Measurements from ENCODE around the gene YES1.
A peak's percentile ranks its signal among the peaks of the same experiment; 100 is the strongest.

YES1 gene

GRCh38 chr18:811892-812375, at the start of gene YES1:
YES1 (minus strand) TSS chr18:812242; CDS start chr18:756827, 55,415 bp downstream.
- DNase-seq = peak; percentile 74

GRCh38 chr18:857986-858385, 45.9 kb upstream of the YES1 start:
- DNase-seq = no peak

GRCh38 chr18:853471-853870, 41.4 kb upstream of the YES1 start:
- DNase-seq = no peak

- no peak for DNase-seq
Measured at GRCh38 chr18:850960-851359, 38.9 kb upstream of the YES1 start.

GRCh38 chr18:849021-849420, 37.0 kb upstream of the YES1 start:
- no peak for DNase-seq

- no peak for DNase-seq
Measured at GRCh38 chr18:848062-848861, 36.2 kb upstream of the YES1 start.

GRCh38 chr18:845152-845819, 33.2 kb upstream of the YES1 start:
- DNase-seq = no peak

GRCh38 chr18:841647-842370, 29.8 kb upstream of the YES1 start:
- DNase-seq = no peak

- no peak for DNase-seq
Measured at GRCh38 chr18:840516-840915, 28.5 kb upstream of the YES1 start.

- DNase-seq = no peak
Measured at GRCh38 chr18:840023-840408, 28.0 kb upstream of the YES1 start.

GRCh38 chr18:839224-840022, 27.4 kb upstream of the YES1 start:
- DNase-seq = peak; percentile 96

GRCh38 chr18:837922-838321, 25.9 kb upstream of the YES1 start:
- DNase-seq = no peak

GRCh38 chr18:834082-834720, 22.2 kb upstream of the YES1 start:
- DNase-seq = no peak

- no peak for DNase-seq
Measured at GRCh38 chr18:833197-833596, 21.2 kb upstream of the YES1 start.

- DNase-seq = peak; percentile 39
Measured at GRCh38 chr18:832085-832681, 20.1 kb upstream of the YES1 start.

- peak; percentile 17 for DNase-seq
Measured at GRCh38 chr18:830315-830901, 18.4 kb upstream of the YES1 start.

- DNase-seq = no peak
Measured at GRCh38 chr18:829432-829831, 17.4 kb upstream of the YES1 start.

GRCh38 chr18:827093-827677, 15.1 kb upstream of the YES1 start:
- DNase-seq = no peak

GRCh38 chr18:825891-826585, 14.0 kb upstream of the YES1 start:
- DNase-seq = no peak

- DNase-seq = no peak
Measured at GRCh38 chr18:824179-824578, 12.1 kb upstream of the YES1 start.
